Pancreas (tissue), 10 donors: ENCODE results near the gene FIGLA. TPM values are rescaled to one million over a fixed set of nuclear protein-coding genes. Genes with fewer than 3 reads are reported as not detected.

Experiments
- ATAC-seq, 4 donors: fragments of 200-7000 bp; cut with Tn5 transposase; one replicate each; pipeline versions ENCODE4 v1.8.0 to v1.9.1; 2020; ENCODE audit warnings: mild to moderate bottlenecking in 4 of 4, moderate library complexity in 4 of 4
- DNase-seq, 6 donors: peaks; one replicate each; pipeline ENCODE4 v3.0.0-alpha.2; 2020
- FAIRE-seq: peaks from 2 replicates; lab custom pipeline; 2012; peaks lifted over from hg19 to GRCh38; lab: Jason Lieb, UNC
- H3K27ac ChIP-seq, 4 donors: fragments of 200-600 bp; sonication (generic); 1 replicate in 3 of 4; 2 replicates in 1 of 4; pipeline versions ENCODE4 v1.5.0 to v1.8.0; 2020
- H3K27me3 ChIP-seq, 4 donors: fragments of 200-600 bp; one replicate each; pipeline ENCODE4 v1.8.0; 2021
- H3K36me3 ChIP-seq, 3 donors: fragments of 200-600 bp; sonication (generic) in 1 of 3; one replicate each; pipeline versions ENCODE4 v1.5.0 to v1.8.0; 2020 to 2021
- H3K4me1 ChIP-seq, 3 donors: fragments of 200-600 bp; one replicate each; pipeline ENCODE4 v1.8.0; 2021
- H3K4me3 ChIP-seq, 4 donors: fragments of 200-600 bp; sonication (generic) in 2 of 4; one replicate each; pipeline versions ENCODE4 v1.5.0 to v1.8.0; 2020 to 2021
- H3K9me3 ChIP-seq, 4 donors: fragments of 200-600 bp; one replicate each; pipeline ENCODE4 v1.8.0; 2021
- WGBS, 2 donors: extraction: QIAGEN DNeasy Blood & Tissue Kit; methylation state at CpG; one replicate each; pipeline ENCODE4 v1.1.7; 2013; 5-methylcytosine and 5-hydroxymethylcytosine counted together
- intact Hi-C, 3 donors: fragments of 100-400 bp; cut with DNase I; formaldehyde crosslinking; loops; one replicate each; pipeline versions ENCODE4 v1.11.1 to v1.14.2; 2022
- polyA plus RNA-seq, 2 donors: library from polyadenylated mRNA; stranded (reverse); fragments of 200-250 nt; gene quantifications; one replicate each; pipeline ENCODE4 v1.2.3, GENCODE V29; 2013
- total RNA-seq, 6 donors: library from RNA; stranded (reverse); fragmentation: NEBNext Ultra II Directional in 4 of 6; extraction: Animal tissue kit (Norgen Biotek cat#: 25700) in 4 of 6; gene quantifications; one replicate each; pipeline versions ENCODE4 v1.2.1 to v1.2.4, GENCODE V29; 2021 to 2023
- TF ChIP-seq, protein P1 (sequence below), 4 donors: fragments of 200-600 bp; sonication (generic) in 3 of 4; IDR thresholded peaks; one replicate each; pipeline versions ENCODE4 v1.5.0 to v1.8.0; 2021; ENCODE audit warnings: antibody characterized with exemption in 4 of 4
- donor health status: healthy with polysubstance abuse.
- donor health status: DM: no; HTN: no; CAD: no; lungs with moderate emphysema.
- donor health status: DM: no; HTN: no; CAD: no.
- donor health status: control.
- donor health status: control.
- donor health status: Bipolar disorder and iron deficiency.
- donor health status: DM: yes; HTN: yes; CAD: no.
- donor health status: DM: no; HTN: no; CAD: no.
- donor health status: DM: no; HTN: no; CAD: no.
- donor health status: DM: yes; HTN: yes; CAD: no.

Gene FIGLA
- total and polyA plus RNA-seq, 8 donors, result 0.83 to 1.1 TPM; not detected in 6

DNA sequence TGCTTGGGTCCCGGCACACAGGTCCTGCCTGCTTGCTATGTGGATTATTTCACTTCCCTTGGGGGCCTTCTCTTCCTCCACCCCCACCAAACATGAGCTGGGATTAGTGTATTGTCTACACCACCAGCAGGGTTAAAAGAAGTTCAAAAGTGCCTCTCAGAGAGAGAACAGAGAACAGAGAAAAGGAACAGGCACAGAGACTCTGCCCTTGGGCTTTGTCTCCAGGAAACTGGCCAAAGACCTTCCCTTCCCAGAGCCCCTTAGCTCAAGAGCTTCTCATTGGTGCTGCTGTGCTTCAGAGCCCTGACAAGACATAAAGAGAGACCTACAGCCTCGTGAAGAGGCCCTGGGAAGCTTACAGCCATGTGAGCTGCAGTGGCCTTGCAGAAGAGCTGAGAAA, 7.1 kb upstream of the FIGLA start:
- H3K4me1 ChIP-seq, result peaks cover 0 to 3% (median 0%) of the 10 kb centered on the region in 3 donors
- H3K27ac ChIP-seq, result no peak overlapping the region
- DNase-seq (no peak), ATAC-seq (no peak), FAIRE-seq (no peak)
- 54 to 61% methylated on average over 2 of the region's 2 CpGs for WGBS, 2 donors
- TF ChIP-seq, protein P1, sequence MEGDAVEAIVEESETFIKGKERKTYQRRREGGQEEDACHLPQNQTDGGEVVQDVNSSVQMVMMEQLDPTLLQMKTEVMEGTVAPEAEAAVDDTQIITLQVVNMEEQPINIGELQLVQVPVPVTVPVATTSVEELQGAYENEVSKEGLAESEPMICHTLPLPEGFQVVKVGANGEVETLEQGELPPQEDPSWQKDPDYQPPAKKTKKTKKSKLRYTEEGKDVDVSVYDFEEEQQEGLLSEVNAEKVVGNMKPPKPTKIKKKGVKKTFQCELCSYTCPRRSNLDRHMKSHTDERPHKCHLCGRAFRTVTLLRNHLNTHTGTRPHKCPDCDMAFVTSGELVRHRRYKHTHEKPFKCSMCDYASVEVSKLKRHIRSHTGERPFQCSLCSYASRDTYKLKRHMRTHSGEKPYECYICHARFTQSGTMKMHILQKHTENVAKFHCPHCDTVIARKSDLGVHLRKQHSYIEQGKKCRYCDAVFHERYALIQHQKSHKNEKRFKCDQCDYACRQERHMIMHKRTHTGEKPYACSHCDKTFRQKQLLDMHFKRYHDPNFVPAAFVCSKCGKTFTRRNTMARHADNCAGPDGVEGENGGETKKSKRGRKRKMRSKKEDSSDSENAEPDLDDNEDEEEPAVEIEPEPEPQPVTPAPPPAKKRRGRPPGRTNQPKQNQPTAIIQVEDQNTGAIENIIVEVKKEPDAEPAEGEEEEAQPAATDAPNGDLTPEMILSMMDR (IDR thresholded peaks at IDR 0.05), result no peak
- intact Hi-C loops, result no loop called here
- no peaks in the 10 kb centered on the region for H3K36me3 ChIP-seq
- no peaks in the 10 kb centered on the region for H3K27me3 ChIP-seq
- H3K4me3 ChIP-seq, result no peak overlapping the region
- H3K9me3 ChIP-seq, result no peaks in the 10 kb centered on the region

DNA sequence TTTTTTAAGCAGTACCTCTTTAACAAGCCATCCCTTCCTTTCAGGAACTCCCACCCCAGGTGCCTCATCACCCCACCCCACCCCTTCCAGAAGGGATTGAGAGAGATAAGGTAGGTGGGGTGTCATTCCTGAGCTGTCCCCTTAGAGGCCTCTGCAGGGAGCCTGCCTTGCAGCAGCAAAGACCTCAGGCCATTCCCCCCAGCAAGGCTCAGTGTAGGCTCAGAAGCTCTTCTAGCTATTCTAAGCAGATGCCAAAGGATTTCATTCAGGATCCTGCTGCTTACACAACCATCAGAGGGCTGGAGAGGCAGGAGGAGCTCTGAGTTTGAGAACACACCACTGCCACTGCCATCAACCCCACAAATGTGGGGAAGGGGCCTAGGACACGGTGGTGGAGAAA, 5.8 kb upstream of the FIGLA start:
- FAIRE-seq (no peak), ATAC-seq (no peak), DNase-seq (no peak)
- Histone ChIP-seq H3K36me3 (no peaks in the 10 kb centered on the region), H3K27me3 (no peaks in the 10 kb centered on the region), H3K4me1 (peaks cover 0 to under 1% (median 0%) of the 10 kb centered on the region in 3 donors), H3K27ac (no peak overlapping the region), H3K9me3 (no peaks in the 10 kb centered on the region), H3K4me3 (no peak overlapping the region)
- intact Hi-C loops, result no loop called here
- TF ChIP-seq, protein P1 (IDR thresholded peaks at IDR 0.05), result no peak
- 76 to 95% methylated on average over 1 of the region's 1 CpG for WGBS, 2 donors

DNA sequence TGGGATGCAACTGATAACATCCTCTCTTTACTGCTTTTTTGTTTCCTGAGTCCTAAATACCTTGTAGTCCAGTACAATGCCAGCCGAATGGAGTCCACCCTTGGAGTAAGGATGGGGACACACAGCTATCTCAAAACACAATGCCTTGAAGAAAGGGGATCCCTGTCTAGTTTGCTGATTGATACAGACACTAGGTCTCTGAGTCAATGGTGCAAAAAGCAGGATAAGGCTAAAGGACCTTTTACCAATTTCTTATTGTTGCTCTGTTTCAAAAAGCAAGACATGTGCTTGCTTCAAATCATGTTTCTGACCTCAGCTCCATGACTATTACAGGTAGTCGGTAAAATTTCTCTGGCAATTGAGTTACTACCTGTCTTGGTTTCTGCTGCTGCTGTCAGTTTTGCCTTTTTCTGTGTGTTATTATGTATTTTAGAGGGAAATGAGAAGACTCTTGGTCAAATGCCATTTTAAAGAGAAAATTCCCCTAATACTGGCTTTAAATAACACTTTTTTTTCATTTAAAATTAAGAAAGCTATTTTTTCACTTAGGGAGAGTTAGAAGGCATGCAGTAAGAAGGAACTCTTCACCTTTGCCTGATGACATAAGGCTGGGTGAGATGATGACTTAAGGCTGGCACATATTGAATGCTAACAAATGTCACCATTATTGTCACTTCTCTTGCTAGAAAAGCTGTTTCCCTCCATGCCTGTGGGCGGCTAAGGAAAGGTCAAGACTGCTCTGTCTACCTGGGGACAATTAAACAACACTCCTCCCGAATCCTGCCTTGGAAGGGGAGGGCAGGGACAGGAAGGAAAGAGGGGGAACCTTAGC, 4.9 kb upstream of the FIGLA start:
- WGBS, 2 donors, result 80 to 84% methylated on average over 4 of the region's 4 CpGs
- FAIRE-seq (no peak), ATAC-seq (no peak), DNase-seq (no peak)
- TF ChIP-seq, protein P1 (IDR thresholded peaks at IDR 0.05), result no peak
- no peak overlapping the region for H3K27ac ChIP-seq
- peaks cover 0 to 3% (median 0%) of the 10 kb centered on the region in 4 donors for H3K27me3 ChIP-seq
- no peaks in the 10 kb centered on the region for H3K9me3 ChIP-seq
- H3K4me1 ChIP-seq, result peaks cover 0 to 8% (median 0%) of the 10 kb centered on the region in 3 donors
- H3K36me3 ChIP-seq, result no peaks in the 10 kb centered on the region
- no peak overlapping the region for H3K4me3 ChIP-seq
- intact Hi-C loops, result no loop called here

DNA sequence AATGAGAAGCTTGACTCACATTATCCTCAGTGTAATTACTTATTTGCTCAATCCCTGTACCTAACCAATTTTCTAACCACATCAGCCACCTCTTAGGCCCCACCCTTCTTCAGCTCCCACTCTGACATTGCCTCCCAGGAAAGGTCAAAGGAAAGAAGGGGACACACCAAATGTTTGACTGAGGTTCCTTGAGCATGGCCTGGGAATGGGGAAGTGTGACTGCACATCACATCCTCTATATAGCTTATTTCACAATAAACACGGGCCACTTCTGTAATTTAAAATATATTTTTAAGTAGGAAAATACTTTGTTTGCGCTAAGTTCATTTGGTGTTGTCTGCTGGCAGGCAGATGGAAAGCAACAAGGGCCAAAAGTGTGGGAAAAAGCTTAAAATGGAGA, 3.0 kb upstream of the FIGLA start:
- TF ChIP-seq, protein P1 (IDR thresholded peaks at IDR 0.05), result no peak
- no peaks in the 10 kb centered on the region for H3K9me3 ChIP-seq
- no peak overlapping the region for H3K4me3 ChIP-seq
- peaks cover 0 to 11% (median 0%) of the 10 kb centered on the region in 3 donors for H3K4me1 ChIP-seq
- peaks cover 0 to 6% (median 2%) of the 10 kb centered on the region in 4 donors for H3K27me3 ChIP-seq
- H3K27ac ChIP-seq, result no peak overlapping the region
- intact Hi-C loops, result no loop called here
- 78 to 88% methylated on average over 2 of the region's 2 CpGs for WGBS, 2 donors
- ATAC-seq, result no peak
- no peak for FAIRE-seq
- no peak for DNase-seq
- H3K36me3 ChIP-seq, result no peaks in the 10 kb centered on the region
